Mesenchymal stem cell (in vitro differentiated cells and primary cell): ENCODE data around the gene HAGHL.

ENCODE experiments used
- DNase-seq: peaks from one replicate; pipeline ENCODE4 v3.0.0-alpha.2; 2013
- H2AFZ ChIP-seq: one replicate; pipeline ENCODE4 v1.6.1; 2013; ENCODE audit warnings: low read depth, mild to moderate bottlenecking, control low read depth, inconsistent platforms, low read length, moderate library complexity
- H2AK5ac ChIP-seq: 2 replicates; pipeline ENCODE4 v1.6.1; 2013; ENCODE audit warnings: low read length, moderate library complexity, mild to moderate bottlenecking, inconsistent platforms; ENCODE audit not compliant: severe bottlenecking
- H2BK120ac ChIP-seq: one replicate; pipeline ENCODE4 v1.6.1; 2013; ENCODE audit warnings: low read depth, mild to moderate bottlenecking, inconsistent platforms, low read length, moderate library complexity
- H2BK12ac ChIP-seq, 2 experiments: one replicate each; pipeline ENCODE4 v1.6.1; 2013; ENCODE audit warnings: inconsistent platforms in 2 of 2, low read length in 2 of 2, mild to moderate bottlenecking in 2 of 2, moderate library complexity in 2 of 2, control low read depth in 1 of 2
- H2BK15ac ChIP-seq: one replicate; pipeline ENCODE4 v1.6.1; 2013; ENCODE audit warnings: mild to moderate bottlenecking, low read depth, inconsistent platforms; ENCODE audit not compliant: poor library complexity, severe bottlenecking
- H2BK5ac ChIP-seq: 2 replicates; pipeline ENCODE4 v1.6.1; 2013; ENCODE audit warnings: low read depth, mild to moderate bottlenecking, low read length, control low read depth, inconsistent platforms; ENCODE audit not compliant: poor library complexity, severe bottlenecking
- H3K14ac ChIP-seq, 2 experiments: one replicate each; pipeline ENCODE4 v1.6.1; 2013; ENCODE audit warnings: inconsistent platforms in 2 of 2, low read length in 2 of 2, control low read depth in 1 of 2, mild to moderate bottlenecking in 1 of 2, moderate library complexity in 1 of 2
- H3K18ac ChIP-seq, 2 experiments: one replicate each; pipeline ENCODE4 v1.6.1; 2013; ENCODE audit warnings: inconsistent platforms in 2 of 2, low read length in 2 of 2, control low read depth in 1 of 2, low read depth in 1 of 2, mild to moderate bottlenecking in 1 of 2
- H3K23ac ChIP-seq, 2 experiments: one replicate each; pipeline ENCODE4 v1.6.1; 2013; ENCODE audit warnings: inconsistent platforms in 2 of 2, low read length in 2 of 2, mild to moderate bottlenecking in 2 of 2, moderate library complexity in 2 of 2, control low read depth in 1 of 2
- H3K27ac ChIP-seq: 2 replicates; pipeline ENCODE4 v1.5.1; 2013; ENCODE audit warnings: mild to moderate bottlenecking, moderate library complexity, low read length, control low read depth, inconsistent platforms; ENCODE audit not compliant: poor library complexity, severe bottlenecking
- H3K27me3 ChIP-seq, 2 experiments: 2 replicates each; pipeline versions ENCODE4 v1.6.1 to v1.7.0; 2013; ENCODE audit warnings: low read length in 2 of 2, mild to moderate bottlenecking in 2 of 2, moderate library complexity in 2 of 2, control low read depth in 1 of 2, inconsistent platforms in 1 of 2; ENCODE audit not compliant: control insufficient read depth in 1 of 2, insufficient read depth in 1 of 2
- H3K36me3 ChIP-seq, 2 experiments: 2 replicates each; pipeline versions ENCODE4 v1.6.1 to v1.7.0; 2013; ENCODE audit warnings: low read length in 2 of 2, control low read depth in 1 of 2, inconsistent platforms in 1 of 2, low read depth in 1 of 2, mild to moderate bottlenecking in 1 of 2; ENCODE audit not compliant: insufficient read depth in 2 of 2, control insufficient read depth in 1 of 2
- H3K4ac ChIP-seq, 2 experiments: one replicate each; pipeline ENCODE4 v1.6.1; 2013; ENCODE audit warnings: inconsistent platforms in 2 of 2, low read length in 2 of 2, mild to moderate bottlenecking in 2 of 2, moderate library complexity in 2 of 2, control low read depth in 1 of 2, low read depth in 1 of 2
- H3K4me1 ChIP-seq: 2 replicates; pipeline ENCODE4 v1.6.1; 2013; ENCODE audit warnings: low read depth, low read length, control low read depth; ENCODE audit not compliant: control insufficient read depth, insufficient read depth
- H3K4me2 ChIP-seq: 2 replicates; pipeline ENCODE4 v1.6.1; 2013; ENCODE audit warnings: low read length, mild to moderate bottlenecking, inconsistent platforms; ENCODE audit not compliant: poor library complexity, severe bottlenecking
- H3K4me3 ChIP-seq, 2 experiments: 2 replicates each; pipeline versions ENCODE4 v1.5.1 to v1.7.0; 2013; ENCODE audit warnings: low read length in 2 of 2, mild to moderate bottlenecking in 2 of 2, control low read depth in 1 of 2, low read depth in 1 of 2; ENCODE audit not compliant: insufficient read depth in 1 of 2
- H3K79me1 ChIP-seq: replicated peaks from 2 replicates; pipeline ENCODE4 v1.6.1; 2013; ENCODE audit warnings: mild to moderate bottlenecking, control low read depth, low read length, inconsistent platforms; ENCODE audit not compliant: poor library complexity, severe bottlenecking
- H3K9ac ChIP-seq: 2 replicates; pipeline ENCODE4 v1.7.0; 2013; ENCODE audit warnings: mild to moderate bottlenecking, low read length, moderate library complexity
- H3K9me3 ChIP-seq: 2 replicates; pipeline ENCODE4 v1.7.0; 2013; ENCODE audit warnings: mild to moderate bottlenecking, low read length; ENCODE audit not compliant: control insufficient read depth
- H4K8ac ChIP-seq: one replicate; pipeline ENCODE4 v1.6.1; 2013; ENCODE audit warnings: inconsistent platforms, mild to moderate bottlenecking, low read length, moderate library complexity
- H4K91ac ChIP-seq: one replicate; pipeline ENCODE4 v1.6.1; 2013; ENCODE audit warnings: mild to moderate bottlenecking, low read length, inconsistent platforms
- WGBS: methylation state at CpG from one replicate; pipeline ENCODE4 v1.1.7; 2013; ENCODE audit warnings: mixed read lengths; 5-methylcytosine and 5-hydroxymethylcytosine counted together

Gene HAGHL

GRCh38 chr16:763369-764183 is 36.7 kb downstream of the HAGHL start:
- no peak for DNase-seq
- Histone ChIP-seq H2BK5ac (no peak overlapping the region), H3K4ac (no peak overlapping the region), H3K4me3 (peak overlapping the region in 1 of 2 experiments; percentile 21), H3K4me1 (peaks cover 13% of the 10 kb centered on the region), H2BK120ac (no peak overlapping the region), H2AFZ (no peak overlapping the region), H3K9me3 (no peaks in the 10 kb centered on the region), H2BK12ac (no peak overlapping the region), H2BK15ac (no peak overlapping the region), H3K79me1 (no peaks in the 10 kb centered on the region), H3K27ac (no peak overlapping the region), H3K27me3 (peaks cover 0 to 39% of the 10 kb centered on the region in 2 experiments), H4K8ac (no peak overlapping the region), H3K9ac (no peak overlapping the region), H3K14ac (peak overlapping the region in 1 of 2 experiments; percentile 42), H3K36me3 (no peaks in the 10 kb centered on the region), H3K18ac (no peak overlapping the region), H4K91ac (no peak overlapping the region), H3K4me2 (no peak overlapping the region), H2AK5ac (no peak overlapping the region), H3K23ac (no peak overlapping the region)
- WGBS = 89% methylated on average over 17 of the region's 21 CpGs

GRCh38 chr16:764184-764750 is 37.4 kb downstream of the HAGHL start:
- WGBS = 76% methylated on average over 20 of the region's 20 CpGs
- DNase-seq = no peak
- no peak overlapping the region for H2BK120ac ChIP-seq

GRCh38 chr16:764848-765487 is 38.1 kb downstream of the HAGHL start:
- no peaks in the 10 kb centered on the region for H3K79me1 ChIP-seq
- H3K18ac ChIP-seq = no peak overlapping the region
- H3K4ac ChIP-seq = no peak overlapping the region
- H3K4me1 ChIP-seq = peaks cover 19% of the 10 kb centered on the region
- no peak overlapping the region for H2AK5ac ChIP-seq
- no peak overlapping the region for H3K14ac ChIP-seq
- no peak for DNase-seq
- H2BK15ac ChIP-seq = no peak overlapping the region
- H2BK5ac ChIP-seq = no peak overlapping the region
- no peak overlapping the region for H4K91ac ChIP-seq
- H3K4me3 ChIP-seq = no peak overlapping the region
- no peak overlapping the region for H2BK12ac ChIP-seq
- H4K8ac ChIP-seq = no peak overlapping the region
- WGBS = 95% methylated on average over 38 of the region's 38 CpGs
- H3K23ac ChIP-seq = no peak overlapping the region
- no peak overlapping the region for H3K27ac ChIP-seq
- peaks cover 0 to 43% of the 10 kb centered on the region in 2 experiments for H3K27me3 ChIP-seq
- H3K36me3 ChIP-seq = no peaks in the 10 kb centered on the region
- H3K9ac ChIP-seq = no peak overlapping the region
- no peaks in the 10 kb centered on the region for H3K9me3 ChIP-seq
- H2AFZ ChIP-seq = no peak overlapping the region
- H2BK120ac ChIP-seq = no peak overlapping the region
- no peak overlapping the region for H3K4me2 ChIP-seq

More at GRCh38 chr16:764184-764750, 37.4 kb downstream of the HAGHL start:
- H2AFZ ChIP-seq = no peak overlapping the region
- peaks cover 0 to 39% of the 10 kb centered on the region in 2 experiments for H3K27me3 ChIP-seq
- no peak overlapping the region for H2BK15ac ChIP-seq
- H3K79me1 ChIP-seq = no peaks in the 10 kb centered on the region
- H3K36me3 ChIP-seq = no peaks in the 10 kb centered on the region
- no peak overlapping the region for H3K4me3 ChIP-seq
- no peak overlapping the region for H2BK5ac ChIP-seq
- H3K4me1 ChIP-seq = peaks cover 14% of the 10 kb centered on the region
- no peak overlapping the region for H3K4me2 ChIP-seq
- no peak overlapping the region for H3K4ac ChIP-seq
- H2AK5ac ChIP-seq = no peak overlapping the region
- no peak overlapping the region for H2BK12ac ChIP-seq
- no peak overlapping the region for H4K91ac ChIP-seq
- no peak overlapping the region for H3K23ac ChIP-seq
- no peak overlapping the region for H3K18ac ChIP-seq
- no peak overlapping the region for H4K8ac ChIP-seq
- H3K9ac ChIP-seq = no peak overlapping the region
- H3K9me3 ChIP-seq = no peaks in the 10 kb centered on the region
- H3K14ac ChIP-seq = no peak overlapping the region
- H3K27ac ChIP-seq = no peak overlapping the region

- H3K23ac ChIP-seq = no peak overlapping the region
- H2BK5ac ChIP-seq = no peak overlapping the region
- no peak overlapping the region for H2AK5ac ChIP-seq
- peaks cover 0 to 42% of the 10 kb centered on the region in 2 experiments for H3K27me3 ChIP-seq
- H3K79me1 ChIP-seq = no peaks in the 10 kb centered on the region
- no peak overlapping the region for H3K4ac ChIP-seq
- H3K9ac ChIP-seq = no peak overlapping the region
- no peak overlapping the region for H2BK15ac ChIP-seq
- H3K14ac ChIP-seq = no peak overlapping the region
- no peaks in the 10 kb centered on the region for H3K36me3 ChIP-seq
- no peak overlapping the region for H4K8ac ChIP-seq
- no peak overlapping the region for H3K4me2 ChIP-seq
- DNase-seq = no peak
- H3K9me3 ChIP-seq = no peaks in the 10 kb centered on the region
- H3K18ac ChIP-seq = no peak overlapping the region
- no peak overlapping the region for H3K27ac ChIP-seq
- no peak overlapping the region for H2BK12ac ChIP-seq
- no peak overlapping the region for H4K91ac ChIP-seq
- 95% methylated on average over 29 of the region's 29 CpGs for WGBS
- no peak overlapping the region for H2BK120ac ChIP-seq
- peaks cover 14% of the 10 kb centered on the region for H3K4me1 ChIP-seq
- H2AFZ ChIP-seq = no peak overlapping the region
- no peak overlapping the region for H3K4me3 ChIP-seq
Measured at GRCh38 chr16:765488-765865, 38.6 kb downstream of the HAGHL start.
